Cerebellar nuclear complex (tissue), 1 donor: ENCODE results near the gene LRRC56.
"Not testable (repeated sequence)": the region's sequence is repeated elsewhere in the genome, so short reads cannot be mapped to it uniquely, and the experiment has no call there.

Experiments
- DNase-seq, 2 experiments: peaks; one replicate each; lab custom pipeline; 2025; lab: John Stamatoyannopoulos, UW

The LRRC56 gene

DNA sequence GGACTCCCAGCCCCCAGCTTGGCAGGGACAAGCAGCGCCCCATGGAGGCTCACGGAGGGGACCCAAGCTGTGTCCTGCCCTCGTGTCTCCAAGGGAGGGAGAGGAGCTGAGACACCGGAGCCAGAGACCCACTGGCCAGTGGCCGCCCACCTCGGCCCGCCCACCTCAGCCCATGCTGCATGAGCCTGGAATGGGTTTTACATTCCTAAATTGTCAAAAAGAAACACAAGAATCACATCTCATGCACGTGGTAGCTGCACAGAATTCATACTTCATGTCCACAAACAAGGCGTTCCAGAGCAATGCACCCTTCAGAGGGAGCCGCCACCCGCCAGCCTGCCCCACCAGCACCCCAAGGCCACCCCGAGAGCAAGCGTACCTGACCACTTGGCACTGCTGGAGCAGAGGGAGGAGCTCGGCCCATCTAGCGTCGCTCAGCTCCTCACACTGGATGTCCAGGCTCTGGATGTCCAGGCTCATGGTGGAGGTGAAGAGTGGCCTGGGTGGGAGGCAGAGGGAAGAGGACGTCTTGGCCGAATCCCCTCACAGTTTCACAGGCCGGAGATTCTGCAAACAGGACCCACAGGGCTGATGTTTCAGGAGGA lies 35.5 kb upstream of the LRRC56 start:
- DNase-seq, result no peak

DNA sequence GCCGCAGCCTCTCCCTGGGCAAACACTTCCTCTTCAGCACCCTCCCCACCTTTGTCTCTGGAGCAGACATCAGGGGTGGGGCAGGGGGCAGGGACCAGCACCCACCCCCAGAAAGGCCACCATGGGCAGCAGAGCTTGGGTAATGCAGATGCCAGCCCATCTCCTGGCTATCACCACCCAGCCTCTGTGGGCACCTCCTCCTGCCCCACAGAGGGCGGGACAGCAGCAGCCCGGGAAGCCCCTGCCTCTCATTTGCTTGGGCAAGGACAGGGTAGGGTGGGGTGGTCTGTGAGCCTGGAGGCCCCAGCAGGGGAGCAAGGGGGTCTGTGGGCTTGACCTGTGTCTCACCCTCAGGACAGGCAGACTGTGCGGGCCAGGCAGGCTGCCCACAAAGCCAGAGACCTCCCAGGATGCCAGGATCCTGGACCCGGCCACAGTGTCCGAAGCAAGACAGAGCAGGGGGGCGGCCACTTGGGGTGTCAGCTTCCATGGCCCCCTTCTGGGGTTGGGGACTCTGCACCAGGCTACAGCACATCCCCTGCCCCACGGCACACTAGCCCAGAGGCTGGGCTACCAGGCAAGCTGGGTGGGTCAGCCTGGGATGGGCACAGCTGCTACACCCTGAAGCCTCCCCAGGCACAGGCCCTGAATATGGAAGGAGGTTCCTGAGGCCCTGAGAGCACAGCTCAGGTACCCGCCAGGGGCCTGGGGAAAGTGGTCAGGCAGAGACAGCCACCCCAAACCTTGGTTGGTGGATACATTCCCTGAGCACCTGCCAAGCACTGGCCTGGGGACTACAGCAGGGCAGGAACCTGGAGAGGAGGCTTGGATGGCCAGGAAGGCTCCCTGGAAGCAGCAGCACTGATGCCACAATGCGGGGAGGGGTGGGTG lies 34.8 kb upstream of the LRRC56 start:
- DNase-seq, result no peak

DNA sequence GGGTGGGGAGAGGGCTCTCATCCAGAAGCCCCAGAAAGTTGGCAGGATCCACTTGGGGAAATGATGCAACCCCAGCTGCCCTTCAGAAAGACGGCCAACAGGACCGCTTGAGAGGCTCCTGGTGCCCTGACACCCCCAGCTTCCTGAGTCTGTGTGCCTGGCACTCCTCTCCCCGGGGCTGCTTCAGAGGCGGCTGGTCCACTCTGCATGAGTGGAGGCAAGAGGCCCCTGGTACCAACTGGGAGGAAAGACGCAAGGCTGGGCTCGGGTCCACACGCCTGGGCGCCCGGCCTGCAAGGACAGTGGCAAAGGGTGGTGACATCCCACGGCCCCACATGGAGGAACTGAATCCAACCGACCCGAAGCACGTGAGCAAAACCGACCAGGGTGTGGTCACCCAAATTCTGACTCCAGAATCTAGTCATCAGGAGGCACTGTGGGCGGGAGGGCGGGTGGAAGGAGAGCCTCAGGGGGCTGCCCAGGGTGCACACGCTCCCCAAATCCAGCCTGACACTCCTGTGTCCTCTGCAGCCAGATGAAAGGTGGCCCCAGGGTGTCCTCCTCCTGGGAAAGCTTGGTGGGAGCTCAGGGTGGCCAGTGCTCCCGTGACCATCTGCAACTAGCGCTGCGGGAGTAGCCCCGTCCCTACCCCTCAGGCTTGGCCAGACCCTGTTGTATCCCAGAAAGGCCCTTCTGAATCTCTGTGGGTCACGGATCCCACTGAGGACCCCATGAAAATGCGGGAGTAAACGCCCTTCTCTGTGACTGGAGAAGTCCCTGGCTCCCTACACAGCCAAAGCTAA lies 33.9 kb upstream of the LRRC56 start:
- no peak for DNase-seq

- no peak for DNase-seq
Observed at GRCh38 chr11:504053-504993, 33.0 kb upstream of the LRRC56 start.

DNA sequence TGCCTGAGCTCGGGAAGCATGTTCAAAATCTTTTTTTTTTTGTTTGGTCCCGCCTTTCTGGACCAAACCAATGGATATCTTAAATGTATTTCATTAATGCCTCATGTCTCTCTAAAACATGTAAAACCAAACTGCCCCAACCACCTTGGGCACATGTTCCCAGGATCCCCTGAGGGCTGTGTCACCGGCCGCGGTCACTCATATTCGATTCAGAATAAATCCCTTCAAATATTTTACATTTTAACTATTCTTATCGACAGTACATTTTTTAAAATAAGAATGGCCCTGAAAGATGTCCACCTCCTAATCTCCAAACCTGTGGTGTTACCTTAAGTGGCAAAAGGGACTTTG lies 32.4 kb upstream of the LRRC56 start:
- DNase-seq, result no peak

- peak; percentile 60 to 62 for DNase-seq
Observed at GRCh38 chr11:506238-506994, 30.9 kb upstream of the LRRC56 start.

DNA sequence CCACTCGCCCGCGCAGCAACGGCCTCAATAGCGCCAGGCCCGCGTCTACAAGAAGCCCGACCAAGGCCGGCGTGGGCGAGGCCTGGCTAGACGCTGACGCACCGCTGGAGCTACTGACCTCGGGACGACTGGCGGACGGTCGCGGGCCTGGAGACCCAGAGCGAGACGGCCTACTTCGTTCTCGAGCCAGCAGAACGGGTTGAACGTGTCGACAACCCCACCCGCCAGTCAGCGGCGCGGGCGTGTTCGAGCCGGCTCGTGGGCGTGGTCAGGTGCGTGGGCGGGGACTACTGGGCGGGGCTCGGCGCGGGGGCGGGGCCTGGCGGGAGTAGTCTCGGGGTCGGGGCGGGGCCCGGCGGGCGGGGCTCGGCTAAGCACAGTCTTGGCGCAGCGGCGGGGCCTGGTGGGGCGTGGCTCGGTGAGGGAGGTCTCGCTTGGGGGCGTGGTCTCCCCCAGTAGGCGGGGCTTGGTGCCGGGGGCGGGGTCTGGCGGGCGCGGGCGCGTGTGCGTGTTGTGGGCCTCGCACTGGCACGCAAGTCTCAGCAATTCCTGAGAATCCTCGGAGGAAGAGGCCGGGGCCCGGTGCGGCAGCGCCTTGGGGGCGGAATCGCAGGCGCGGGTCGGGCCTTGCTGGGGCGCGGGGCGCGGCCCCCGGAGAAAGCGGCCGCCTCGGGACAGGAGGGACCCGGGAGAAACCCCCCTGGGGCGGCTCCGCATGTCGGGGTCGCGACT lies 30.2 kb upstream of the LRRC56 start, which contains the start of gene RNH1:
Gene RNH1, minus strand, starts transcription at position 248 of the 732 bp plus-strand sequence. CDS start 5,080 bp downstream, outside the sequence.
- peak; percentile 50 to 83 for DNase-seq

DNA sequence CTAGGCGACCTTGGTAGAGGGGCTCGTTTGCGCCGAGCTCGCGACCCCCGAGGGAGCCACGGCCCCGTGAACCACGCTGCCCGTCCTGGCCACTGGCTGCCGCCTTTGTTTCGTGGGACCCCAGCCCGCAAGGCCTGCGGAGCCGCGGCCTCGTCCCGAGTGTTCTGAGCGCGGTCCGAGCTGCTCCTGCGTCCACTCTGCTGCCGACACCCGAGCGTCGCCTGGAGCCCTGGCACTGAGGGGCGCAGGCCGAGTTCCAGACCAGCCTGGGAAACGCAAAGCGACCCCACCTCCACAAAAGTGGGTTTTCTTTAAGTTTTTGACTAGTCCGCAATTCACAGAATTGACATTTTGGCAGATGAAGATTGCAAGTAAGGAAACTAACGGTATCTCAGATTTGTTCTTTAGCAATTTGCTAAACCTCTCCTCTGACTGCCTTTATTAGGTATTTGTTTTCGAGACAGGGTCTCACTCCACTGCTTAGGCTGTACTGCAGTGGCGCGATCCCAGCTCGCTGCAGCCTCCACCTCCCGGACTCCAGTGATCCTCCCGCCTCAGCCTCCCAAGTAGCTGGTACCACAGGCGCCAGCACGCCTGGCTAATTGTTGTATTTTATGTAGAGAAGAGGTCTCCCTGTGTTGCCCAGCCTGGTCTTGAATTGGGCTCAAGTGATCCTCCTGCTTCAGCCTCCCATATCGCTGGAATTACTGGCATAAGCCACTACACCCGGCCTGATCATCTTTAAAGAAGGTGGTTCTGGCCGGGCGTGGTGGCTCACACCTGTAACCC lies 29.4 kb upstream of the LRRC56 start:
- no peak for DNase-seq

GRCh38 chr11:508956-509355 lies 28.4 kb upstream of the LRRC56 start:
- DNase-seq, result no peak

DNA sequence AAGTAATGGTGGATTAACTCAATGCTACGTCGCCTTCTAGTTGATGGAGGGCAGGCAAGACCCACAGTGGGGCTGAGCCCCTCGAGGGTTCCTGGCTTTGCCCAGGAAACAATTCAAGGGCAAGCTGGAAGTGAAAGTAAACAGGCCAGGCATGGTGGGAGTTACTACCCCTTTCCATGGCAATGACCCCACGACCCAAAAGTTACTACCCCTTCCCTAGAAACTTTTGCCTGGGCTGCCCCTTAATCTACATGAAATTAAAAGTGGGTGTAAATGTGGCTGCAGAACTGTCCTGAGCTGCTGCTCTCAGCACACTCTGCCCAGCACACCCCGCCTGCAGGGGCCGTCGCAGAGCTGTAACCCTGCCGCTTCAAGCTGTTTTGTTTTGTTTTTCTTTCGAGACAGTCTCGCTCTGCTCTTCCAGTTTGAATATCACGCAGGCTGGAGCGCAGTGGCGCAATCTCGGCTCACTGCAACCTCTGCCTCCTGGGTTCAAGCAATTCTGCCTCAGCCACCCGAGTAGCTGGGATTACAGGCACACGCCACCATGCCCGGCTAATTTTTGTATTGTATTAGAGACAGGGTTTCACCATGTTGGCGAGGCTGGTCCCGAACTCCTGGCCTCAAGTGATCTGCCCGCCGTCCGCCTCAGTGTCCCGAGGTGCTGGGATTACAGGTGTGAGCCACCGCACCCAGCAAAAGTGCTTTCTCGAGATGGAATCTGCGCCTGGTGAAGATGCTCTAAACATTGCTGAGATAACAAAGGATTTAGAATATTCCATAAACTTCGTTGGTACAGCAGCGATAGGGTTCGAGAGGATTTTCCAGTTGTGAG lies 24.3 kb upstream of the LRRC56 start:
- no peak for DNase-seq

GRCh38 chr11:514606-515005 lies 22.7 kb upstream of the LRRC56 start:
- no peak for DNase-seq

GRCh38 chr11:515131-515530 lies 22.2 kb upstream of the LRRC56 start:
- DNase-seq, result no peak

GRCh38 chr11:516400-516799 lies 20.9 kb upstream of the LRRC56 start:
- no peak for DNase-seq

GRCh38 chr11:516918-517685 lies 20.2 kb upstream of the LRRC56 start:
- not testable (repeated sequence) for DNase-seq

DNA sequence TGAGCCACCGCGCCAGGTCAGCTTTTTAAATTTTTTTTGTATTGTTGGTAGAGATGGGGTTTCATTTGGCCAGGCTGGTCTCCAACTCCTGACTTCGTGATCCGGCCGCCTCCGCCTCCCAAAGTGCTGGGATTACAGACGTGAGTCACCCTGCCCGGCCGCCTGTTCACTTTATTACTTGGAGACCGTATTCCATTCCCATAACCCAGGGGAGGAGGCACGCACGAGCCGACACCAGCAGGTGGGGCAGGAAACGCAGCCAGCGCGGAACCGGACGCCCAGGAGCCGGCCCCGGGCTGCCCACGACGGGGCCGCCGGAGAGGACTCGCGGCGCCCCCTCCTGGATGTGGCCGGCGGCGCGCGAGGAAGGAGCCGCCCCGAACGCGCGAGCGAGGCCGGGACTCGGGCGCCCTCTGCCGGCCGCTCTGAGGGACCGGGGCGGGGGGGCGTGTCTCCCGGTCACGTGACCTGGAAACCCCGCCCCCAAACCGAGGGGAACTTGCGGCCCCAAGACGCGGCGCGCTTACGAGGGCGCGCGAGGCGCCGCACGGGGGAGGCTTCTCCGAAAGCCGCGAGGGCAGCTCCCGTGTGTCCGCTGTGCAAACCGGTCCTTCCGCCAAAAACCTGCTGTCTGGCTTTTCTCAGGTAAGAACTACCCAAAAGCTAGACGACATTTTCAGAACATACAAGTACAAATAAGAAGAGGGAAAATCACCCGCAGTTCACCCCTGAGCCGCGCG lies 18.7 kb upstream of the LRRC56 start:
- no peak for DNase-seq

GRCh38 chr11:520428-521176 lies 16.7 kb upstream of the LRRC56 start:
- no peak for DNase-seq
